ENCODE data around the gene GSTM5. TPM values are rescaled to one million over a fixed set of nuclear protein-coding genes. Genes with fewer than 3 reads are reported as not detected.

GSTM5 gene
- total and polyA plus RNA-seq, 2 of the 8 experiments (the other 6 are each of a cell fraction or from before 2014, with no cell fraction given) = 0.24 to 0.89 TPM

DNA sequence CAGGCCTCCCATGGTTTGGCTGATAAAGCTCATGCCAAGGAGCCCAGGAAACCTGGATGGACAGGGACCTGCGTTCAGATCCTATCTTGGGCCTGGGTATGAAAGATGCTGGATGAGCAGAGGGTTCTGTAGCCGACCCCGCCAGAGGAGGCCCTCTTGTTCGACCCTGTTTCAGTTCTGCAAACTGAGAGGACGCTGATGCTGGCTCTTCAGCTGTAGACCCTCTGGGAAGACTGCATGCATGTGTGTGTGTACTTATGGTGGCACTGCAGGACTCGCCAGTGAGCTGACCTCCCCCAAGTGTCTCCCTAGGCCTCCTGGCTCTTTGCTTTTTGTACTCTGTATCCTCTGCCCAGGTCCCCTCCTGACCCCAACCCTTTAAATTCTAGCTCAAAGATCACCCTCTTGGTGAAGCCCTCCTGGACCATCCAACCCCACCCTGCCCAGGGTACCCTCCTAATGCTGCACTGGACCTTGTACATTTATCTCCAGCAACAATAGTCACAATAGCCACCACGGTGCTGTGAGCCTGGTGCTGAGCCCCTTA lies 50.1 kb downstream of the GSTM5 start (continued):
- no peak for TF ChIP-seq CHD2 (IDR thresholded peaks at IDR 0.05; ENCODE audit: low read length)
- TF ChIP-seq FOSL1 (IDR thresholded peaks at IDR 0.05; ENCODE audit: insufficient read depth, low read depth, low read length) = no peak
- no peak for TF ChIP-seq SIN3A (conservative IDR thresholded peaks at IDR 0.05 in 1 of 2, IDR thresholded peaks at IDR 0.05 in 1 of 2; ENCODE audit: low read depth in 1 of 2, low read length in 2 of 2)

Data from H1 (cell line).